Activated T-cell treated with anti-CD3 and anti-CD28 coated beads, Interleukin-2, amount 50 U/mL, for 4 hours (primary cell): ENCODE results near the gene HOXD8. TPM values are rescaled to one million over a fixed set of nuclear protein-coding genes. Genes with fewer than 3 reads are reported as not detected.

ENCODE experiments used
- ATAC-seq, 2 donors: fragments of 200-7000 bp; cut with Tn5 transposase; one replicate each; pipeline ENCODE4 v1.10.0; 2021
- DNase-seq: peaks from one replicate; pipeline ENCODE4 v3.0.0-alpha.2; 2020
- H3K27me3 Mint-ChIP-seq: one replicate; pipeline ENCODE4 v1.8.0; 2021; ENCODE audit warnings: low read depth, mixed read lengths
- H3K36me3 Mint-ChIP-seq: one replicate; pipeline ENCODE4 v1.8.0; 2022; ENCODE audit warnings: mixed read lengths; ENCODE audit not compliant: insufficient read depth
- H3K4me1 Mint-ChIP-seq: one replicate; pipeline ENCODE4 v1.8.0; 2021; ENCODE audit warnings: low read depth, mixed read lengths
- H3K4me3 Mint-ChIP-seq: one replicate; pipeline ENCODE4 v1.8.0; 2021; ENCODE audit warnings: mild to moderate bottlenecking, moderate library complexity, mixed read lengths
- H3K9me3 Mint-ChIP-seq: one replicate; pipeline ENCODE4 v1.8.0; 2021; ENCODE audit warnings: mixed read lengths
- total RNA-seq, 3 donors: library from RNA; stranded (reverse); gene quantifications; one replicate each; pipeline ENCODE4 v1.2.1, GENCODE V29; 2021

HOXD8 gene
- total RNA-seq, 3 donors from 2014 or later, result 0.11 TPM; not detected in 2

DNA sequence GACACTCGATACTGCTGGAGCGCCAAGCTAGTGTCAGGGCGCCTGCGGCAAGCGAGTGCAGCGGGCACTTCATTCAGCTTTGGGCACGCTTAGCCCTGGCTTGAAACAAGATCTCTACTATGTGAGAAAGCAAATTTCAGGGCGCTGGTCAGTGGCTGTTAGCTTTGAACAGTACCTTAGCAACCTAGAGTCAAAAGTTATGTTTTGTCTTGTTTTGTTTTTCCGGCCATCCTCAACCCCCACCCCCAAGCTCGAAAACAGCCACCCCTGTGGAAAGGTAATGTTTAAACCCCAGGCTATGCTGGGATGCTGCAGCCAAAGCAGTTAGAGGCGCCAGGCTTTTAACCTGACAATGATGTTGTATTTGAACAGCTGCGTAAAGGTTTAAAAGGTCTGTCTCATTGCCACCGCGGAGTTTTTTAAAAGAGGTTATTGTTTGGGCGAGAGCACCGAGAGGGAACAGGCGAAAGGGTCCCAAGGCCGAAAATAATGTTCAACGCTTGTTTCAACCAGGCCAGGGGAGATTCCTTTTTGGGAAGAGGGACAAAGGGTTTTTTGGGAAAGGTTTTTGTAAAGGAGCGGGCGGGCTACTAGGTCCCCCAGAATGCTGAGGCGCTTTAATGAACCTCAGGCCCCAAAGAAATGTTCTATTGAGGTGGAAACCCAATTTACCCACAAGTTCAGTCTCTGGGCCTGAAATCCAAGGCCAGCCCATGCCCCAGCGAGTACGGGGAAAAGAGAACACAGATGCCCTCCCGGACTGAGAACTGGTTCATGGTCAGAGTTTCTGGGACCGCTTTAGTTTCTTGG, 15.2 kb upstream of the HOXD8 start:
- no peak for DNase-seq
- H3K27me3 Mint-ChIP-seq, result peaks cover 94% of the 10 kb centered on the region
- H3K9me3 Mint-ChIP-seq, result peaks cover 11% of the 10 kb centered on the region
- no peak for ATAC-seq
- H3K36me3 Mint-ChIP-seq, result peaks cover 1% of the 10 kb centered on the region
- H3K4me1 Mint-ChIP-seq, result peaks cover 4% of the 10 kb centered on the region
- H3K4me3 Mint-ChIP-seq, result no peak overlapping the region

DNA sequence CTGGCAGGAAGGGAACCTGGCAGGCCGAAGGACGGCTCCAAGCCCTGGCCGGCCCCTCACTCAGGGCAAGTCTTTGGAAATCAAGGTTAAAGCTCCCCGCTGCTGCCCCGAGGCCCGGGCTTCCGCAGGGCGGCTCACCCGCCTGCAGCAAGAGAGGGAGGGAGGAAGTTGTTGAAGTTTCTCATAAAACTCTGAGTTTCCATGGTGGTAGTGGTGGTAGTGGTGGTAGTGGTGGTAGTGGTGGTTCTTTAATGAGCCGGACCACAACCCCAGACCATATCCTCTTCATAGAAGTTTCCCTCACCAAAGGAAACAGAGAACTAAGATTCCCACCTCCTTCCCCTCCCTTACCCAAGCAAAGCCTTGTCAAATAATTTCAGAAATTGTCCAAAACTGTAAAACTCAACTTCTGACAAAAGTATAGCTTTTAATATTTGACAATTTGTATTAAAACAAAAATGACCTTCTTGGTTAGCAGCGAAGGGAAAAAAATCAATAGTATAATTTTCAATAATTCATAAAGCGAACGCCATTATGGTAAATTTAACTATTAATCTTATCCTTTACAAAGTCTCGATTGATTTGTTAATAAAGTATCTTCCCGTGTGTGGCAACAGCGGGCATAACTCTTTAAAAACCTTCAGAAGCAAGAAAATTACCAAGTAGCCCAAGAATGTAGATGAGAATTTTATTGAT, 14.4 kb upstream of the HOXD8 start:
- ATAC-seq (no peak), DNase-seq (no peak)
- Mint-ChIP-seq H3K9me3 (peaks cover 7% of the 10 kb centered on the region), H3K36me3 (peaks cover 1% of the 10 kb centered on the region), H3K4me1 (peaks cover 4% of the 10 kb centered on the region), H3K27me3 (peaks cover 94% of the 10 kb centered on the region), H3K4me3 (no peak overlapping the region)

GRCh38 chr2:176115883-176116813, 13.4 kb upstream of the HOXD8 start, which contains the start of gene HOXD10:
HOXD10 (plus strand) TSS chr2:176116778; CDS start chr2:176116834, 56 bp downstream.
- H3K4me3 Mint-ChIP-seq, result no peak within 1 kb of the TSS
- H3K36me3 Mint-ChIP-seq, result peaks cover 1% of the 10 kb centered on the region
- DNase-seq, result no peak
- no peak for ATAC-seq
- H3K27me3 Mint-ChIP-seq, result peaks cover 94% of the 10 kb centered on the region
- peaks cover 3% of the 10 kb centered on the region for H3K4me1 Mint-ChIP-seq
- H3K9me3 Mint-ChIP-seq, result peaks cover 7% of the 10 kb centered on the region

- peaks cover 2% of the 10 kb centered on the region for H3K4me1 Mint-ChIP-seq
- peaks cover 7% of the 10 kb centered on the region for H3K9me3 Mint-ChIP-seq
- peaks cover 1% of the 10 kb centered on the region for H3K36me3 Mint-ChIP-seq
- H3K27me3 Mint-ChIP-seq, result peaks cover 91% of the 10 kb centered on the region
- DNase-seq, result no peak
- H3K4me3 Mint-ChIP-seq, result no peak overlapping the region
- ATAC-seq, result no peak
Observed at GRCh38 chr2:176117162-176117822, 12.2 kb upstream of the HOXD8 start.

GRCh38 chr2:176117823-176118371, 11.6 kb upstream of the HOXD8 start:
- Mint-ChIP-seq H3K4me3 (no peak overlapping the region), H3K27me3 (peaks cover 88% of the 10 kb centered on the region), H3K9me3 (peaks cover 7% of the 10 kb centered on the region), H3K36me3 (peaks cover 1% of the 10 kb centered on the region), H3K4me1 (peaks cover 5% of the 10 kb centered on the region)
- ATAC-seq (no peak), DNase-seq (no peak)

GRCh38 chr2:176118601-176119339, 10.7 kb upstream of the HOXD8 start:
- Mint-ChIP-seq H3K4me3 (no peak overlapping the region), H3K9me3 (peaks cover 7% of the 10 kb centered on the region), H3K4me1 (peaks cover 7% of the 10 kb centered on the region), H3K27me3 (peaks cover 87% of the 10 kb centered on the region), H3K36me3 (peaks cover 1% of the 10 kb centered on the region)
- ATAC-seq (no peak), DNase-seq (no peak)

DNA sequence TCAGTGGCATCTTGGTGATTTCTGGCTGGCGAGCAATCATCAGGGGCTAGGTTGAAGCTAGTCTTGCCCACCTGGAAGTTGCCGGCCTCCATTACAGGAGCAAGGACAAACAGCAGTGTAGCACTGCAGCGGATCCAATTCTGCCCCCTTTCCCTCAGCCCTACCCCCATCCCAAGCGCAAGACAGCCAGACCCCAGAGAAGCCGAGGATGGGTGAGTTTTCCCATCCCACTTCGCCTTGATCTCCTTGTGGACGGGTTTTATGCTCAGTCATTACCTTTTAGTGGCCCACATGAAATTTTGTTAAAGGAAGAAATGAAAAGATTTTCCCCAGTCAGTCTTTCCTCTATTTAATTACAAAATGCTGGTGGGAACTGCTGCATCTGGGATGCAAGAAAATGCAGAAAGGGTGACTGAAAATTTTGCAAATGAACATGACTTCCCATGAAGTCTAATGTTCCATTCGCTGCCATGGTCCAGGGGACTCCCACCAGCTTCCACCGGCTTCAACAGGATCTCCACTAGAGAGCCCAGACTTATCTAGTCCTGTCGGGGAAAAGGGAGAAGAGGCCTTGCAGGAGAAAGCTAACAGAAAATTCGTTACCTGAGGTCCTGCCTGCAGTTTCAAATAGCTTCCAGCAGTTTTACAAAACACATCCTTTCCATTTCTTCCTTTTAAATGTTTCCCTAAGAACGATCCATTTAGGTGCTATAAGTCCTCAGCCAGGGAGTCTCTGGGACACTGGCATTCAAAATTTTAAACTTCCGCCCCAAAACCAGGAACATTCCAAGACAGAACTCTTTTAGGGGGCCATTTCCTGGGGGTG, 8.9 kb upstream of the HOXD8 start:
- peaks cover 1% of the 10 kb centered on the region for H3K36me3 Mint-ChIP-seq
- peaks cover 7% of the 10 kb centered on the region for H3K9me3 Mint-ChIP-seq
- peaks cover 9% of the 10 kb centered on the region for H3K4me1 Mint-ChIP-seq
- ATAC-seq (no peak), DNase-seq (no peak)
- H3K27me3 Mint-ChIP-seq, result peaks cover 87% of the 10 kb centered on the region
- H3K4me3 Mint-ChIP-seq, result no peak overlapping the region

GRCh38 chr2:176121190-176122051, 8.1 kb upstream of the HOXD8 start:
- Mint-ChIP-seq H3K9me3 (peaks cover 7% of the 10 kb centered on the region), H3K4me1 (peaks cover 9% of the 10 kb centered on the region), H3K36me3 (peaks cover 1% of the 10 kb centered on the region), H3K4me3 (no peak overlapping the region), H3K27me3 (peaks cover 88% of the 10 kb centered on the region)
- DNase-seq, result no peak
- ATAC-seq, result no peak

DNA sequence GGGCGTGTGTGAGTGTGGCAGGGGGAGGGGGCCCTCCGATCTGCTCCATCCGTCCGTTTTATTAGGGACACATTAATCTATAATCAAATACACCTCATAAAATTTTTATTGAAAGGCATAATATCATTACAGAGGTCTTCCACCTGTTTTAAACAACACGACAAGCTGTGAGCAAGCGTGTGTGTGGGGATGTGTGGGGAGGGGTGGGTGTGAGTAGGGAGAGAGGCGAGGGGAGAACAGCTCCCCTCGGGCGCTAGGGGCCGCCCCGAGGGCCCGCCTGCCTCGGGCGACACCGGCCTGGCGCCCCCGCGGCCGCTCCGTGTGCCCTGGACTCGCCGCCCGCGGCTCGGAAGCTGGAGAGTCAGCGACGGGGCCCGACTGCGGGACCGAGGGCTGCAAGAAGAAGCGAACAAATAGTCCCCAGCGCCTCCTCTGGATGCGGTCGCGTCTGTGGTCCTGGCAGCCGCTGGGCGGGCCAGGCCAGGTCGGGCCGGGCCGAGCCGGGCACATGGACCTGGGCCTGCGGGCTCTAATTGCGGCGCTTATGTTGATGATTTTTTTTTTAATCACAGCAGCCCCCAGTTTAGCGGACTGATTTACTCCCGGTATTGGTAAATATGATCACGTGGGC, 7.3 kb upstream of the HOXD8 start:
- H3K9me3 Mint-ChIP-seq, result peaks cover 4% of the 10 kb centered on the region
- H3K36me3 Mint-ChIP-seq, result peaks cover 1% of the 10 kb centered on the region
- ATAC-seq, result peak; percentile 5 to 27
- peak overlapping the region; percentile 48 for H3K4me3 Mint-ChIP-seq
- H3K4me1 Mint-ChIP-seq, result peaks cover 9% of the 10 kb centered on the region
- peaks cover 87% of the 10 kb centered on the region for H3K27me3 Mint-ChIP-seq
- no peak for DNase-seq

DNA sequence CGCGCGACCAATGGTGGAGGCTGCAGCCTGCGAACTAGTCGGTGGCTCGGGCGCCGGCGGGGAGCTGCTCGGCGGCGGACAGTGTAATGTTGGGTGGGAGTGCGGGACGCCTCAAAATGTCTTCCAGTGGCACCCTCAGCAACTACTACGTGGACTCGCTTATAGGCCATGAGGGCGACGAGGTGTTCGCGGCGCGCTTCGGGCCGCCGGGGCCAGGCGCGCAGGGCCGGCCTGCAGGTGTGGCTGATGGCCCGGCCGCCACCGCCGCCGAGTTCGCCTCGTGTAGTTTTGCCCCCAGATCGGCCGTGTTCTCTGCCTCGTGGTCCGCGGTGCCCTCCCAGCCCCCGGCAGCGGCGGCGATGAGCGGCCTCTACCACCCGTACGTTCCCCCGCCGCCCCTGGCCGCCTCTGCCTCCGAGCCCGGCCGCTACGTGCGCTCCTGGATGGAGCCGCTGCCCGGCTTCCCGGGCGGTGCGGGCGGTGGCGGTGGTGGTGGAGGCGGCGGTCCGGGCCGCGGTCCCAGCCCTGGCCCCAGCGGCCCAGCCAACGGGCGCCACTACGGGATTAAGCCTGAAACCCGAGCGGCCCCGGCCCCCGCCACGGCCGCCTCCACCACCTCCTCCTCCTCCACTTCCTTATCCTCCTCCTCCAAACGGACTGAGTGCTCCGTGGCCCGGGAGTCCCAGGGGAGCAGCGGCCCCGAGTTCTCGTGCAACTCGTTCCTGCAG, 6.7 kb upstream of the HOXD8 start, which contains the start of gene HOXD9:
Gene HOXD9 (plus strand): TSS at position 37 of the 728 bp plus-strand sequence. CDS start 50 bp downstream, at position 87.
- peak within 1 kb of the TSS; percentile 48 for H3K4me3 Mint-ChIP-seq
- DNase-seq (no peak), ATAC-seq (peak; percentile 47 to 60)
- H3K27me3 Mint-ChIP-seq, result peaks cover 88% of the 10 kb centered on the region
- H3K4me1 Mint-ChIP-seq, result peaks cover 12% of the 10 kb centered on the region
- peaks cover 1% of the 10 kb centered on the region for H3K36me3 Mint-ChIP-seq
- H3K9me3 Mint-ChIP-seq, result peaks cover 4% of the 10 kb centered on the region
